ENCODE data around the gene PCDHA6. TPM values are rescaled to one million over a fixed set of nuclear protein-coding genes. Genes with fewer than 3 reads are reported as not detected.

The PCDHA6 gene
- total RNA-seq, 1 donor from 2014 or later: 0.64 TPM

Other genes starting within 250 kb of the PCDHA6 start
- 0.15 and 1.3 TPM in 2 replicates for gene CD14, start 194.8 kb upstream of the PCDHA6 start, total RNA-seq
- 26.7 and 72.8 TPM in 2 replicates for gene TMCO6, start 188.5 kb upstream of the PCDHA6 start, total RNA-seq
- 47.4 and 58.0 TPM in 2 replicates for gene NDUFA2, start 180.3 kb upstream of the PCDHA6 start, total RNA-seq
- 62.4 and 66.5 TPM in 2 replicates for gene IK, start 180.1 kb upstream of the PCDHA6 start, total RNA-seq
- 15.8 and 18.2 TPM in 2 replicates for gene WDR55, start 163.1 kb upstream of the PCDHA6 start, total RNA-seq
- not detected in 2 replicates for gene DND1, start 154.4 kb upstream of the PCDHA6 start, total RNA-seq
- gene HARS1, start 136.6 kb upstream of the PCDHA6 start, total RNA-seq: 43.6 and 55.7 TPM in 2 replicates
- 20.3 and 21.3 TPM in 2 replicates for gene HARS2, start 136.5 kb upstream of the PCDHA6 start, total RNA-seq
- 18.2 and 25.1 TPM in 2 replicates for gene ZMAT2, start 127.5 kb upstream of the PCDHA6 start, total RNA-seq
- 0.05 TPM in 1 of 2 replicates, not detected in the other for gene PCDHA1, start 41.8 kb upstream of the PCDHA6 start, total RNA-seq
- not detected in 2 replicates for gene PCDHA2, start 33.1 kb upstream of the PCDHA6 start, total RNA-seq
- 0.10 and 0.25 TPM in 2 replicates for gene PCDHA3, start 26.9 kb upstream of the PCDHA6 start, total RNA-seq
- gene PCDHA4, start 20.9 kb upstream of the PCDHA6 start, total RNA-seq: 0.24 and 0.31 TPM in 2 replicates
- not detected in 2 replicates for gene PCDHA5, start 6.3 kb upstream of the PCDHA6 start, total RNA-seq
- 0.15 and 0.56 TPM in 2 replicates for gene PCDHA7, start 6.3 kb downstream of the PCDHA6 start, total RNA-seq
- gene PCDHA8, start 13.2 kb downstream of the PCDHA6 start, total RNA-seq: 0.06 TPM in 1 of 2 replicates, not detected in the other
- 0.05 TPM in 1 of 2 replicates, not detected in the other for gene PCDHA9, start 20.4 kb downstream of the PCDHA6 start, total RNA-seq
- 0.06 and 0.59 TPM in 2 replicates for gene PCDHA10, start 27.9 kb downstream of the PCDHA6 start, total RNA-seq
- gene PCDHA11, start 41.0 kb downstream of the PCDHA6 start, total RNA-seq: not detected in 2 replicates
- 0.06 and 0.34 TPM in 2 replicates for gene PCDHA12, start 47.3 kb downstream of the PCDHA6 start, total RNA-seq
- gene PCDHA13, start 54.2 kb downstream of the PCDHA6 start, total RNA-seq: 0.39 TPM in 1 of 2 replicates, not detected in the other
- gene PCDHAC1, start 98.3 kb downstream of the PCDHA6 start, total RNA-seq: 0.25 TPM in 1 of 2 replicates, not detected in the other
- 0.12 and 0.15 TPM in 2 replicates for gene PCDHAC2, start 138.5 kb downstream of the PCDHA6 start, total RNA-seq
- not detected in 2 replicates for gene PCDHB1, start 223.4 kb downstream of the PCDHA6 start, total RNA-seq

Measured in cardiac ventricle fibroblast (primary cell).